ENCODE results near the gene ETV3L. TPM values are rescaled to one million over a fixed set of nuclear protein-coding genes. Genes with fewer than 3 reads are reported as not detected.

ETV3L gene
- total RNA-seq, 1 experiment from 2014 or later, result not detected

- no peak for TF ChIP-seq ZBTB33 (IDR thresholded peaks at IDR 0.05; ENCODE audit: extremely low read depth, insufficient replicate concordance, low read length)
- TF ChIP-seq TCF7L2 (IDR thresholded peaks at IDR 0.05; ENCODE audit: borderline replicate concordance, extremely low read depth, insufficient read depth, insufficient read length), result no peak
- TF ChIP-seq SRF (IDR thresholded peaks at IDR 0.05; ENCODE audit: low read depth), result no peak
- TF ChIP-seq EZH2phosphoT487 (IDR thresholded peaks at IDR 0.05; ENCODE audit: borderline replicate concordance), result no peak
- TF ChIP-seq CBX3 (IDR thresholded peaks at IDR 0.05; ENCODE audit: low read depth), result no peak
- no peak for TF ChIP-seq ATF3 (IDR thresholded peaks at IDR 0.05)
- no peak for TF ChIP-seq ZFX (IDR thresholded peaks at IDR 0.05)
Observed at GRCh38 chr1:157147037-157147436, 47.4 kb upstream of the ETV3L start (continued).

DNA sequence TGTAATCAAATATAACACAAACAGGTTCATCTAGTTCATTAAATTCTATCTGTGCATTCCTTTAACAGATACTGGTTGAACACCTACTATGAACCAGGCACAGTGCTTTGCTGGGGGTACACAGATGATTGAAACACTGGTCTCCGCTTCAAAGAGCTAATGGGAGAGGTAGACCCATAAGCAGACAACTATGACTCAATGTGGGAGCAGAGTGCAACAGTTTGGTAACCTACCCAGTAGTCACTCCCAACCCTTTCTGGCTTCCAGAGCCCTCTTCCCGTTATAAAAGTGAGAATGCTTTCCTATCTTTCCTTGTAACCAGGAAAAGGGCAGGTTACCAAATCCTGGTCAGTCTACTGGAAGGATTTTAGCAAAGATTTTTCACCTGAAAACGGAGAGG, 46.6 kb upstream of the ETV3L start:
- ATAC-seq (no peak), DNase-seq (ENCODE audit: low read depth, low spot score) (no peak)
- H3K9ac ChIP-seq (ENCODE audit: low read length), result no peak overlapping the region

More for the DNA sequence above, 46.6 kb upstream of the ETV3L start:
- no TSS peak for BruUV-seq (replicated peaks)
- Histone ChIP-seq H3K4me3 (replicated peaks in 1 of 2; ENCODE audit: low read depth in 1 of 2, low read length in 2 of 2) (no peak overlapping the region), H3K4me1 (ENCODE audit: control insufficient read depth in 1 of 2, insufficient read depth in 2 of 2, low read length in 2 of 2) (peaks cover 0 to 5% of the 10 kb centered on the region in 2 experiments; a peak in 2 of 4 replicates), H3K9me2 (ENCODE audit: insufficient read depth) (no peaks in the 10 kb centered on the region), H3K27ac (ENCODE audit: low read depth, low read length) (no peak overlapping the region), H3K9me3 (ENCODE audit: control insufficient read depth in 1 of 2, insufficient read depth in 1 of 2, low read depth in 1 of 2, low read length in 2 of 2) (no peaks in the 10 kb centered on the region), H3K36me3 (ENCODE audit: control insufficient read depth in 1 of 2, insufficient read depth in 2 of 2, low read length in 2 of 2) (no peaks in the 10 kb centered on the region), H3K79me2 (ENCODE audit: insufficient read depth, low read length) (no peaks in the 10 kb centered on the region), H2AFZ (ENCODE audit: low read depth, low read length, poor library complexity, severe bottlenecking) (peak overlapping the region; percentile 15), H4K20me1 (ENCODE audit: insufficient read depth) (no peaks in the 10 kb centered on the region), H3K27me3 (ENCODE audit: insufficient read depth, low read length) (no peaks in the 10 kb centered on the region), H3K4me2 (ENCODE audit: low read length) (no peak overlapping the region)
- POLR2A ChIA-PET, result no interaction called here
- RAD21 ChIA-PET (ENCODE audit: low non-redundant PET in 1 of 2, low total read pairs in 2 of 2, uncharacterized antibody in 2 of 2, unreplicated experiment in 2 of 2), result no interaction called here
- intact Hi-C loops (cut with micrococcal nuclease), result no loop called here
- CTCF ChIA-PET, result interaction anchor here (1.8 kb wide), 1 partner anchor 10 kb away, joined by 5 read pairs; no protein-coding TSS in a partner anchor
- TF ChIP-seq YY1 (IDR thresholded peaks at IDR 0.05; ENCODE audit: extremely low read depth, insufficient replicate concordance, low read depth, low read length), result no peak
- no peak for TF ChIP-seq POLR2AphosphoS5 (IDR thresholded peaks at IDR 0.05; ENCODE audit: low read depth, low read length)
- TF ChIP-seq REST (IDR thresholded peaks at IDR 0.05; ENCODE audit: low read depth), result no peak

All from HCT116 (cell line).